Calu3 (cell line): ENCODE measurements around the gene MEX3D. TPM values are rescaled to one million over a fixed set of nuclear protein-coding genes. Genes with fewer than 3 reads are reported as not detected.

ENCODE experiments used
- BruUV-seq: library from RNA; stranded (reverse); fragments of 400-500 nt; replicated peaks from 2 replicates; lab custom pipeline; 2021; lab: Mats Ljungman, UMichigan
- CTCF ChIA-PET: fragments of 300-600 bp; sonication (Branson Sonifier 250); formaldehyde crosslinking; loops from one replicate; lab custom pipeline; 2022; ENCODE audit warnings: antibody characterized with exemption; lab: Charles Lee
- DNase-seq: peaks from one replicate; pipeline ENCODE4 v3.0.0; 2022
- H3K27ac Mint-ChIP-seq: one replicate; pipeline ENCODE4 v1.8.0; 2022; ENCODE audit warnings: mixed read lengths; ENCODE audit not compliant: unreplicated experiment
- H3K27me3 Mint-ChIP-seq: one replicate; pipeline ENCODE4 v1.8.0; 2022; ENCODE audit warnings: mixed read lengths; ENCODE audit not compliant: unreplicated experiment
- H3K36me3 Mint-ChIP-seq: one replicate; pipeline ENCODE4 v1.8.0; 2022; ENCODE audit warnings: mild to moderate bottlenecking, moderate library complexity, mixed read lengths; ENCODE audit not compliant: insufficient read depth, unreplicated experiment
- H3K4me1 Mint-ChIP-seq: one replicate; pipeline ENCODE4 v1.8.0; 2022; ENCODE audit warnings: mild to moderate bottlenecking, low read depth, mixed read lengths; ENCODE audit not compliant: unreplicated experiment
- H3K4me3 Mint-ChIP-seq: one replicate; pipeline ENCODE4 v1.8.0; 2022; ENCODE audit warnings: mild to moderate bottlenecking, low read depth, moderate library complexity, mixed read lengths; ENCODE audit not compliant: unreplicated experiment
- H3K9me3 Mint-ChIP-seq: one replicate; pipeline ENCODE4 v1.8.0; 2022; ENCODE audit warnings: low read depth, mixed read lengths; ENCODE audit not compliant: unreplicated experiment
- CTCF ChIP-seq: fragments of 200-600 bp; IDR thresholded peaks from one replicate; pipeline ENCODE4 v1.8.0; 2022; ENCODE audit warnings: antibody characterized with exemption; ENCODE audit not compliant: unreplicated experiment
- intact Hi-C: fragments of 100-400 bp; cut with micrococcal nuclease; formaldehyde crosslinking; loops from one replicate; pipeline ENCODE4 v1.10.0; 2022; ENCODE audit not compliant: unreplicated experiment
- total RNA-seq: library from RNA; stranded (reverse); gene quantifications from 2 replicates; pipeline ENCODE4 v1.2.3, GENCODE V29; 2022

The MEX3D gene
- total RNA-seq, 1 experiment from 2014 or later: 41.4 TPM

- H3K9me3 Mint-ChIP-seq: no peaks in the 10 kb centered on the region
- TF ChIP-seq CTCF: no peak
- CTCF ChIA-PET: no interaction called here
- DNase-seq: no peak
- H3K36me3 Mint-ChIP-seq: peaks cover 31% of the 10 kb centered on the region
- H3K27me3 Mint-ChIP-seq: no peaks in the 10 kb centered on the region
- intact Hi-C loops: no loop called here
- no peak overlapping the region for H3K4me3 Mint-ChIP-seq
- BruUV-seq: no TSS peak
- no peaks in the 10 kb centered on the region for H3K4me1 Mint-ChIP-seq
- H3K27ac Mint-ChIP-seq: no peak overlapping the region
Observed at GRCh38 chr19:1585243-1585580, 17.1 kb upstream of the MEX3D start.

- no peaks in the 10 kb centered on the region for H3K27me3 Mint-ChIP-seq
- H3K4me3 Mint-ChIP-seq: no peak overlapping the region
- DNase-seq: no peak
- TF ChIP-seq CTCF: no peak
- CTCF ChIA-PET: interaction anchor here (0.6 kb wide), 1 partner anchor 361 kb away, joined by 7 read pairs; no protein-coding TSS in a partner anchor
- intact Hi-C loops: no loop called here
- peaks cover 36% of the 10 kb centered on the region for H3K36me3 Mint-ChIP-seq
- no TSS peak for BruUV-seq
- H3K27ac Mint-ChIP-seq: no peak overlapping the region
- no peaks in the 10 kb centered on the region for H3K9me3 Mint-ChIP-seq
- H3K4me1 Mint-ChIP-seq: no peaks in the 10 kb centered on the region
Observed at GRCh38 chr19:1584500-1585242, 16.5 kb upstream of the MEX3D start.

GRCh38 chr19:1582201-1582600 is 14.1 kb upstream of the MEX3D start:
- BruUV-seq: no TSS peak
- intact Hi-C loops: no loop called here
- CTCF ChIA-PET: no interaction called here
- Mint-ChIP-seq H3K4me3 (no peak overlapping the region), H3K4me1 (no peaks in the 10 kb centered on the region), H3K36me3 (peaks cover 43% of the 10 kb centered on the region), H3K9me3 (no peaks in the 10 kb centered on the region), H3K27me3 (no peaks in the 10 kb centered on the region), H3K27ac (no peak overlapping the region)
- no peak for DNase-seq
- TF ChIP-seq CTCF: no peak

- no peaks in the 10 kb centered on the region for H3K9me3 Mint-ChIP-seq
- TF ChIP-seq CTCF: no peak
- H3K4me1 Mint-ChIP-seq: no peaks in the 10 kb centered on the region
- H3K27ac Mint-ChIP-seq: no peak overlapping the region
- no peaks in the 10 kb centered on the region for H3K27me3 Mint-ChIP-seq
- H3K36me3 Mint-ChIP-seq: peaks cover 42% of the 10 kb centered on the region
- BruUV-seq: no TSS peak
- no peak overlapping the region for H3K4me3 Mint-ChIP-seq
- CTCF ChIA-PET: no interaction called here
- intact Hi-C loops: no loop called here
- DNase-seq: no peak
Observed at GRCh38 chr19:1580957-1581356, 12.8 kb upstream of the MEX3D start.
